ENCODE results near the gene DGKA.
A peak's percentile ranks its signal among the peaks of the same experiment; 100 is the strongest.

The DGKA gene

DNA sequence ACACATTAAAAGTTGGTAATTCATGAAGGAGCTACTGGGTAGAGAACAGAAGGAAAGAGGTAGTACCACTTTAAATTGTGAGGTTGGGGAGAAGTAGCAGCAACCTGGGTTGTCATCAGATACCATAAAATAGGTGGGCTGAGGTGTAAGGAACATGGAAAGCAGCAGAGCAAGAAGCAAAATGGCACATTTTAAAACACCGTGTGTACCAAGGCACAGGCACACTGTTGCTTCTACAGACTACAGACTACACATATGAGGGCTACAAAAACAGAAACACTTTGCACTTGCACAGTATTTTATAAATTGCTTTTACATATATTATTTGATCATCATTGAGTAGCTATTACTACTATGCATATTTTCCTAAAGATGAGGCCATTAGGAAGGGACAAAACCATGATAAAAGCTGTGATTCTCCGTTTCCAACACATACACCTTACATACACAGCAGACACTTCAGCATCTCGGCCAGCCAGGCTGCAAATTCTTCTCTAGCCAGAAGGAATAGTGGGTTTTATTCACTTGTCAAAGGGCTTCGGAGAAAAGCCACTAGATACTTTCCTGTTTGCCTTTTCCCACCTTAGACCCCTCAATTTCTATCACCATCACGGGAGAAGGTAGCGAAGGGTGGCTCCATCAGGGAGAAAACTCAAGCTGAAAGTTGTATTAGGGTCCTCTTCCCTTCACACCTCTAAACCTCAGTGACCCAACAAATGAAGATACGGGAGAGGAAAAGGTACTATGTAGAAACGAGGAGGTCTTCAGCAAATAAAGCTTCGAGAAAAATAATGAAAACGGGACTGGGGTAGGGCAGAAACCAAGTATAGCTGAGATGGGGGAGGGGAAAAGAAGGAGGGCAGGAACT is 4.9 kb upstream of the DGKA start:
- peak overlapping the region; percentile 97 for H3K9ac ChIP-seq (ENCODE audit: insufficient read length, low read depth)
- peaks cover 39% of the 10 kb centered on the region for H3K36me3 ChIP-seq (ENCODE audit: insufficient read depth, insufficient read length, low read length)
- peaks cover 3% of the 10 kb centered on the region for H3K27me3 ChIP-seq (ENCODE audit: insufficient read depth, insufficient read length)
- no peaks in the 10 kb centered on the region for H3K9me3 ChIP-seq (ENCODE audit: insufficient read depth, low read length)
- DNase-seq (ENCODE audit: low read depth, low spot score): no peak
- peaks cover 4% of the 10 kb centered on the region for H3K4me1 ChIP-seq (ENCODE audit: insufficient read depth, insufficient read length)
- H3K4me3 ChIP-seq (ENCODE audit: insufficient read length, low read depth): peak overlapping the region; percentile 98
- TF ChIP-seq SUZ12 (IDR thresholded peaks at IDR 0.05; ENCODE audit: extremely low read depth, insufficient read depth, insufficient read length) (no peak), ZNF274 (IDR thresholded peaks at IDR 0.05; ENCODE audit: low read depth, low read length) (no peak), YY1 (IDR thresholded peaks at IDR 0.05; ENCODE audit: insufficient read depth, insufficient read length) (no peak)

DNA sequence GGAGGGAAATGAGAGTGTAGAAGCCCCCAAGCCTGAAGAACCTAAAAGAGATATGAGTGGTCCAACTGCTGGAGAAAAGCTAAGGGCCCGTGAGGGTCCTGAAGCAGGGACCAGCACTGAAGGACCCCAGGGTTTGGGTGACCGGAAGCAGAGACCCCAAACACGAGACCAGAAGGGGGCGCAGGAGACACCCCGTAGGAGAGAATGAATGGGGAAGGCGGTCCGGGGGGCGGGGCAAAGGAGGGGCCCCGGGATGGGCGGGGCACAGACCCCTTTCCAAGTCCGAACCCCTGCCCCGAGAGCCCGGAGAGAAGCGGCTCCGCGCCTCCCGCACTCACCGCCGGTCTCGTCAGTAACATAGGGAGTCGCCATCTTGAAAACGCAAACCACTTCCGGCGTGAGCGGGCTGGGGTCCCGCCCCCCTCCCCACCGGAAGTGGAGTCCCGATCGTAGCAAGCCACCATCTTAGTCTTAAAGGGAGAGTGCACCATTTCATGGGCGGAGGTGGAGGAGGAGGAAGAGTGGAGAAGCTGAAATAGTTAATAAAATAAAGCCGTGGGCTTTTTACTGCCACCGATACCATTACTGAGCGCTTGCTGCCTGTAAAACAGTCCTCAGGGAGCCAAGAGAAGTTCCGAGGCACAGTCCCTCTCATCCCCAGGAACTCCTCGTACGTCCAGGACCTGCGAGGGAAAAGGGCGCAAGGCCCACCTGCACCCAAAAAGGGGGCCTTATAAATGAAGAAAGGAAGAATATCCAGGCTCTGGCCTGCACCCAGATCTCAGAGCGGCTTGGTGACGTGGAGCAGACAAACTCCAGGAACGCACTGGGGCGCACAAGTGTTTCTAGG is 4.0 kb upstream of the DGKA start:
- Histone ChIP-seq H3K4me1 (ENCODE audit: insufficient read depth, insufficient read length) (peaks cover 7% of the 10 kb centered on the region), H3K36me3 (ENCODE audit: insufficient read depth, insufficient read length, low read length) (peaks cover 35% of the 10 kb centered on the region)

DNA sequence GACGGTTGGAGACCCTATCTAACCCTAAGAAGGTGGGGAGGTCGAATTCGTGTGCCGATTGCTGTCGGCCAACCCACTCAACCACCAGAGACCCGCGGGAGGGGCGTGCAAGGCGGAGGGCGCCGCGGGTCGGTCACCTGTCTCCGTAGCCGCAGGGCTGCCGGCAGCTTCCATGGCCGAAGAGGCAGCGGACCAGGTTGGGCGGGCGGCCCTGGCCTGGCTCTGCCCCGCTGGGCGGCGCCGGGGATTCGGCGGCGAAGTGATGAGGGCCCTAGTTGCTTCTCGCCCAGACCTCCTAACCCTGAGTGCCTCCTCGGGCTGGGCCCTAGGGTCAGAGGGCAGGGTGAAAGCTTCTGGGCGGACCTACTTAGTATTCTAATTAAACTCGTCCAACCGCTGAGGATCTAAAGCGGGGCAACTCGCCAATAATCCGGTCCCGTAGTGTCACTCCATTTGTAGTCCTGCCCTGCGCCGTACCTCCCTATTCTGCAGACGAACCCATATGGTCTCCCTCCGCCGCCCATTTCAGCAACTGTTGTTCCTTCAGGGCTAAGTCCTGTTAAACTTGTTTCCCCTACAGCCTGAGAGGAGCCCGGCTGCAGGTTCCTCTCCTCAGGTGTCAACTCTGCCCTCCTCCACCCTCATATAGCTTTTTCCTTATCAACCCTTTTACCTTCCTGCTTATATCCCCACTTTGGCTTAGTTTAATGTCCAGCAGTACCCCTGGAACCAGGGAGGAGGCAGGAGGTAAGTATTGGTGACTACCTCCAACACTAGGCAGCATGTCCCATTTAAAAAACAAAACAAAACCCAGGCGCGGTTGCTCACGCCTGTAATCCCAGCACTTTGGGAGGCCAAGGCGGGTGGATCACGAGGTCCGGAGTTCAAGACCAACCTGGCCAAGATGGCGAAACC is 3.1 kb upstream of the DGKA start, which contains the start of gene PYM1:
Gene PYM1, minus strand, starts transcription at position 307 of the 915 bp plus-strand sequence. Its CDS starts 133 bp downstream, at position 174.
- DNase-seq (ENCODE audit: low read depth, low spot score): peak; percentile 72
- Histone ChIP-seq H3K36me3 (ENCODE audit: insufficient read depth, insufficient read length, low read length) (peaks cover 26% of the 10 kb centered on the region), H3K4me1 (ENCODE audit: insufficient read depth, insufficient read length) (peaks cover 7% of the 10 kb centered on the region), H3K9me3 (ENCODE audit: insufficient read depth, low read length) (no peaks in the 10 kb centered on the region), H3K27me3 (ENCODE audit: insufficient read depth, insufficient read length) (peaks cover 21% of the 10 kb centered on the region), H3K4me3 (ENCODE audit: insufficient read length, low read depth) (peak within 1 kb of the TSS; percentile 98), H3K9ac (ENCODE audit: insufficient read length, low read depth) (peak within 1 kb of the TSS; percentile 97)
- TF ChIP-seq ZNF274 (IDR thresholded peaks at IDR 0.05; ENCODE audit: low read depth, low read length) (no peak), SUZ12 (IDR thresholded peaks at IDR 0.05; ENCODE audit: extremely low read depth, insufficient read depth, insufficient read length) (no peak), YY1 (IDR thresholded peaks at IDR 0.05; ENCODE audit: insufficient read depth, insufficient read length) (no peak)

More for the DNA sequence above, 4.0 kb upstream of the DGKA start:
- DNase-seq (ENCODE audit: low read depth, low spot score): peak; percentile 92
- H3K4me3 ChIP-seq (ENCODE audit: insufficient read length, low read depth): peak overlapping the region; percentile 98
- H3K9ac ChIP-seq (ENCODE audit: insufficient read length, low read depth): peak overlapping the region; percentile 97
- no peaks in the 10 kb centered on the region for H3K9me3 ChIP-seq (ENCODE audit: insufficient read depth, low read length)
- H3K27me3 ChIP-seq (ENCODE audit: insufficient read depth, insufficient read length): peaks cover 12% of the 10 kb centered on the region
- TF ChIP-seq YY1 (IDR thresholded peaks at IDR 0.05; ENCODE audit: insufficient read depth, insufficient read length) (peak; percentile 88), ZNF274 (IDR thresholded peaks at IDR 0.05; ENCODE audit: low read depth, low read length) (no peak)

DNA sequence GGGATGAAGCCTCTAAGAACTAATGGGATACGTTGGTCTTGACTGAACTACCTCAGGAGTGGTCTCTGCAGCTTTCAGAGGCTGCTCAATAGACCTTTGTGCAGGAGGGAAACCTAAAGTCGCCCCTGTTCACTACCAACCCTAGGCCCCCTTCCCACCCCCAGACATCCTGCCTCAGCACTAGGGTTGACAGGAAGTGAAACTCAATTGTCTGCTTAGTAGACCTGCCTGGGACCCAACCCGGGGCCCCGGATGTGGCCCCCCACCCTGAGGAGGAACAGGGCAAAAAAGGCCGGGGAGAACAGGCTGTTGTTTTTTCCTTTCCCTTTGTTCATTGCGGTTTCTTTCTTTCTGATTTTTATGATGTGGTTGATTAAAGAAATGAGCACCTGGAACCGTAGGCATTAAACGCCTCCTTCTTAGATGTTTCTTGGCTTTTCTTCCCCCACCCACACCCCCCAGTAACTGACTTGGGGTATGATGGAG is 1.6 kb upstream of the DGKA start:
- no peak overlapping the region for H3K9ac ChIP-seq (ENCODE audit: insufficient read length, low read depth)
- no peak for DNase-seq (ENCODE audit: low read depth, low spot score)

DNA sequence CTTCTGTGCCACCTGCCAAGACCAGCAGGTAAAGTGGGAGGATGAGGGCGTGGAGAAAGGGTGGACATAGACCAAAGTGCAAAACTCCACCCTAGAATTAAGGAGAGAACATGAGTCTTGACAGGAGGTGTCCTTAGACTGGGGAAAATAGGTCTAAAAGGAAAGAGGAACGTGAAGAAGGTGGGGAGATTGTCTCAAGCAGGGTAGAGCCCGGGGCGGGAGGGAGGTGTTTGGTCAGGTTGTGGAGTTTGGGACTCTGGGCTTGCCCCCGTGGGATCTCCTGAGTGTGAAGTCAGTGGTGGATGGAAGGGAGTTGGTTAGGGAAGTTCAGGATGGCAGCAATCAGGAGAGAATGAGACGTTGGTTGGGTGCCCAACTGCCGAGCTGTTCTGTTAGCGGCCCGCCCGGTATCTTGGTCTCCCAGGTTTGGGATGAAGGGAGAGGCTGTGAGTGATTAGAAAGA is 386 bp downstream of the DGKA start:
- Histone ChIP-seq H3K9me3 (ENCODE audit: insufficient read depth, low read length) (no peaks in the 10 kb centered on the region), H3K27me3 (ENCODE audit: insufficient read depth, insufficient read length) (peaks cover 35% of the 10 kb centered on the region), H3K4me1 (ENCODE audit: insufficient read depth, insufficient read length) (peaks cover 5% of the 10 kb centered on the region), H3K36me3 (ENCODE audit: insufficient read depth, insufficient read length, low read length) (peaks cover 8% of the 10 kb centered on the region), H3K4me3 (ENCODE audit: insufficient read length, low read depth) (peak overlapping the region; percentile 66), H3K9ac (ENCODE audit: insufficient read length, low read depth) (peak overlapping the region; percentile 78)
- no peak for DNase-seq (ENCODE audit: low read depth, low spot score)
- no peak for TF ChIP-seq YY1 (IDR thresholded peaks at IDR 0.05; ENCODE audit: insufficient read depth, insufficient read length)
- no peak for TF ChIP-seq ZNF274 (IDR thresholded peaks at IDR 0.05; ENCODE audit: low read depth, low read length)
- TF ChIP-seq SUZ12 (IDR thresholded peaks at IDR 0.05; ENCODE audit: extremely low read depth, insufficient read depth, insufficient read length): no peak

More for the DNA sequence above, 1.6 kb upstream of the DGKA start:
- TF ChIP-seq YY1 (IDR thresholded peaks at IDR 0.05; ENCODE audit: insufficient read depth, insufficient read length): no peak
- TF ChIP-seq SUZ12 (IDR thresholded peaks at IDR 0.05; ENCODE audit: extremely low read depth, insufficient read depth, insufficient read length): no peak
- no peak for TF ChIP-seq ZNF274 (IDR thresholded peaks at IDR 0.05; ENCODE audit: low read depth, low read length)
- Histone ChIP-seq H3K36me3 (ENCODE audit: insufficient read depth, insufficient read length, low read length) (peaks cover 18% of the 10 kb centered on the region), H3K4me3 (ENCODE audit: insufficient read length, low read depth) (no peak overlapping the region), H3K9me3 (ENCODE audit: insufficient read depth, low read length) (no peaks in the 10 kb centered on the region), H3K4me1 (ENCODE audit: insufficient read depth, insufficient read length) (peaks cover 5% of the 10 kb centered on the region), H3K27me3 (ENCODE audit: insufficient read depth, insufficient read length) (peaks cover 31% of the 10 kb centered on the region)

DNA sequence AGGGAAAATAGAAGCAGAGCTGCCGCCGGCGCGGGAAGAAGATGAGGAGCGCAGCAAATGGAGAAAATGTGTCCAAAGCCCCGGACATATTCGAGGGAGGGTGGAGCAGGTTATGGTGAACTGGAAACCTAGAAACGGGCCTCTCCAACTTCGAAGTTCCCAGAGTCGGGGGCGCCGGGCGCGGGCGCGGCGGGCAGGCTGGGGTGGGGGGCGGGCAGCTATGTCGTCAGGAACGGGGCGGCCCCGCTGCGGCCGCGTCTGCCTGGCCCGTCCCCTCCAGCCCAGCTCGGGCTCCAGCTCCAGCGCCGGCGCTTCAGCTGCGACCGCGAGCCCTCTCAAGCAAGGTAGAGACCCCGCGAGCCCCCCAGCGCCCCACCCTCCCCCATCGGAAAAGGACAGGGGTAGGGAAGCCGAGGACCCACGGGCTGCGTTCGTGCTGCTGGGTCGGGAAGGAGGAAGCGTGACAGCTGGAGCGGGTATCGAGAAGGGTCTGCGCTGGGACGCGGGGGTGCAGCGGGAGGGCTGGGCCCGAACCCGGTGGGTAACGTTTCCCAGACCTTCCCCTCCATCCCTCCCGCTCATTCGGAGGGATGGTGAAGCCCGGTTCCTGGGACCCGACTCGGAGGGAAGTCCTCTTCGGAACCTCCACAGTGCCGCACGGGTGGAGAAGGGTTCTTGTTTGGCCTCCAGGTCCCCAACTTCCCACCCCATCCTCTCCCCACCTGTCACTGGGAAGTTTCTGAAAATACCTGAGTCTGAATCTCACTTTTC is 1.0 kb downstream of the DGKA start:
- no peaks in the 10 kb centered on the region for H3K9me3 ChIP-seq (ENCODE audit: insufficient read depth, low read length)
- no peak for DNase-seq (ENCODE audit: low read depth, low spot score)
- peak overlapping the region; percentile 66 for H3K4me3 ChIP-seq (ENCODE audit: insufficient read length, low read depth)
- H3K27me3 ChIP-seq (ENCODE audit: insufficient read depth, insufficient read length): peaks cover 35% of the 10 kb centered on the region
- peaks cover 5% of the 10 kb centered on the region for H3K4me1 ChIP-seq (ENCODE audit: insufficient read depth, insufficient read length)
- peak overlapping the region; percentile 78 for H3K9ac ChIP-seq (ENCODE audit: insufficient read length, low read depth)
- TF ChIP-seq SUZ12 (IDR thresholded peaks at IDR 0.05; ENCODE audit: extremely low read depth, insufficient read depth, insufficient read length): no peak
- TF ChIP-seq YY1 (IDR thresholded peaks at IDR 0.05; ENCODE audit: insufficient read depth, insufficient read length): no peak
- no peak for TF ChIP-seq ZNF274 (IDR thresholded peaks at IDR 0.05; ENCODE audit: low read depth, low read length)
- H3K36me3 ChIP-seq (ENCODE audit: insufficient read depth, insufficient read length, low read length): peaks cover 10% of the 10 kb centered on the region

Measured in NT2/D1 (cell line).